Measurements from ENCODE around the gene TIGIT.

TIGIT gene

DNA sequence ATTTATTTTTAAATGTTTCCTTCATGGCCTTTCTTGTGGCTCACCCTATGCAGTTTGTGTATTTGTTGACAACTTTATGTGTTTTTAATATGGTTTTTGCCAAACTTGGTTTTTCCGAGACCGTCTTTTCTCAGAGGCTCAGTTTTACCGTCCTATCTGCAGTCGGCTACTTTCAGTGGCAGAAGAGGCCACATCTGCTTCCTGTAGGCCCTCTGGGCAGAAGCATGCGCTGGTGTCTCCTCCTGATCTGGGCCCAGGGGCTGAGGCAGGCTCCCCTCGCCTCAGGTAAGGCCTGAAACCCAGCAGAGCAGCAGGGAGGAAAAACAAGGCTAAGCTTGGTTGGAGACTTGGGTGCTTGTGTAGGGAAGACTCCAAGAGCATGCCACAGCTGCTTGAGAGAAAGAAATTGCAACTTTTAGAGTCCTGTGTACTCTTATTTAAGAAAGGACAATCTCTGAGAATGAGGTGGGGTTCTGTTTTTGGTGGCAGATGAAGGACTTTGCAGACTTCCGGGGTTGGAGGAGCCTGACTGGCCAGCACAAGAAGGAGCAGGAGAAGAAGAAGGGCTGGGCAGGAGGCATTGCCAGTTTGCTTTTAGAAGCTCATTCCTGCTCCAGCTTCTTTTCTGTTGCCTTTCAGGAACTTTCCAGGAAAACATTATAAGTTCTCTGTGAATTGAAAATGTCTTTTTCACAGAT is at the start of gene TIGIT:
Gene TIGIT, plus strand, starts transcription at position 191 of the 698 bp plus-strand sequence. Its CDS starts 34 bp downstream, at position 225.
- H3K9me3 ChIP-seq = no peaks in the 10 kb centered on the region
- H3K4me1 ChIP-seq (ENCODE audit: control insufficient read depth in 1 of 2, insufficient read depth in 1 of 2, low read depth in 1 of 2, low read length in 1 of 2) = peaks cover 0 to 12% of the 10 kb centered on the region in 2 experiments
- H3K4me3 ChIP-seq (ENCODE audit: low read depth in 1 of 2, low read length in 1 of 2) = no peak within 1 kb of the TSS
- TF ChIP-seq, protein P1, sequence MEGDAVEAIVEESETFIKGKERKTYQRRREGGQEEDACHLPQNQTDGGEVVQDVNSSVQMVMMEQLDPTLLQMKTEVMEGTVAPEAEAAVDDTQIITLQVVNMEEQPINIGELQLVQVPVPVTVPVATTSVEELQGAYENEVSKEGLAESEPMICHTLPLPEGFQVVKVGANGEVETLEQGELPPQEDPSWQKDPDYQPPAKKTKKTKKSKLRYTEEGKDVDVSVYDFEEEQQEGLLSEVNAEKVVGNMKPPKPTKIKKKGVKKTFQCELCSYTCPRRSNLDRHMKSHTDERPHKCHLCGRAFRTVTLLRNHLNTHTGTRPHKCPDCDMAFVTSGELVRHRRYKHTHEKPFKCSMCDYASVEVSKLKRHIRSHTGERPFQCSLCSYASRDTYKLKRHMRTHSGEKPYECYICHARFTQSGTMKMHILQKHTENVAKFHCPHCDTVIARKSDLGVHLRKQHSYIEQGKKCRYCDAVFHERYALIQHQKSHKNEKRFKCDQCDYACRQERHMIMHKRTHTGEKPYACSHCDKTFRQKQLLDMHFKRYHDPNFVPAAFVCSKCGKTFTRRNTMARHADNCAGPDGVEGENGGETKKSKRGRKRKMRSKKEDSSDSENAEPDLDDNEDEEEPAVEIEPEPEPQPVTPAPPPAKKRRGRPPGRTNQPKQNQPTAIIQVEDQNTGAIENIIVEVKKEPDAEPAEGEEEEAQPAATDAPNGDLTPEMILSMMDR (IDR thresholded peaks at IDR 0.05) = no peak
- no peaks in the 10 kb centered on the region for H3K36me3 ChIP-seq
- no peak within 1 kb of the TSS for H3K27ac ChIP-seq
- peaks cover 6% of the 10 kb centered on the region for H3K27me3 ChIP-seq

DNA sequence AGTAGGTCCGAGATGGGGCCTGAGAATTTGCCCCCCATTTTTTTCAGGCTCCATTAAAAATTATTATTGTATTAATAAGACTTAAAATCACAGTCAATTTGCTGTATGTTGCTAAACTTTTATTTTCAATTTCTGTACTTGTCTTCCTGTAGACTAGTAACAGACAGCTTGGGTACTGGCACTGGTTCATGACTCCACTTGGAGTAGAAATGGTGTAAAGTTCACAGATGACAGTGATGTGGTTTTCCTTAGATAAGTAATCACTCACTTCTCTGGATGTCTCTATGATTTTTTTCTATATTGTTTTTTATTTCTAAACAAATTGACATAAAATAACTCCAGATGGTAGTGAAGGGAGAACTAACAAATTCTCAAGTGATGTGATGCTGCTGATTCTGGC is 40.9 kb upstream of the TIGIT start:
- Histone ChIP-seq H3K27me3 (no peaks in the 10 kb centered on the region), H3K4me3 (ENCODE audit: low read depth in 1 of 2, low read length in 1 of 2) (no peak overlapping the region), H3K27ac (no peak overlapping the region), H3K9me3 (no peaks in the 10 kb centered on the region), H3K36me3 (no peaks in the 10 kb centered on the region), H3K4me1 (ENCODE audit: control insufficient read depth in 1 of 2, insufficient read depth in 1 of 2, low read depth in 1 of 2, low read length in 1 of 2) (no peaks in the 10 kb centered on the region)
- TF ChIP-seq, protein P1 (IDR thresholded peaks at IDR 0.05) = no peak

DNA sequence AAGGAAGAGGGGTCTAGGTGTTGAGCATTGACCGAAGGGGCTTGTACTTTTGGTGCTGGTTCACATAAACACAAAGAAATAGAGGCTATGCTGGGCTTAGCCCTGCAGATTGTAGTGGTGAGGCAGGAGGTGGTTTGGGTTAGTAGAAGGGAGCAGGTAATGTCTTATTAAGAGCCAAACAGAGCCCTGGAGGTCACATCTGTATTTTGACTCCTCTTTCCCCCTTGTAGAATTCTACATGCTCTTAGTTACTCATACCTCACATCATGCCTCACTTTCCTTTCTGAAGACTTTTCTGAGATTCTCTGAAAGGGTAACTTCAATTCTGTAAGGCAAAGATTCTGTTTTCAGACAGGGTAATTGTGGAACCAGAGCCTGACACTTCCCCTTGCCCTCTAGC is 40.3 kb upstream of the TIGIT start:
- no peaks in the 10 kb centered on the region for H3K27me3 ChIP-seq
- no peak overlapping the region for H3K27ac ChIP-seq
- no peaks in the 10 kb centered on the region for H3K4me1 ChIP-seq (ENCODE audit: control insufficient read depth in 1 of 2, insufficient read depth in 1 of 2, low read depth in 1 of 2, low read length in 1 of 2)
- H3K4me3 ChIP-seq (ENCODE audit: low read depth in 1 of 2, low read length in 1 of 2) = no peak overlapping the region
- no peaks in the 10 kb centered on the region for H3K36me3 ChIP-seq
- TF ChIP-seq, protein P1 (IDR thresholded peaks at IDR 0.05) = no peak
- H3K9me3 ChIP-seq = no peaks in the 10 kb centered on the region

DNA sequence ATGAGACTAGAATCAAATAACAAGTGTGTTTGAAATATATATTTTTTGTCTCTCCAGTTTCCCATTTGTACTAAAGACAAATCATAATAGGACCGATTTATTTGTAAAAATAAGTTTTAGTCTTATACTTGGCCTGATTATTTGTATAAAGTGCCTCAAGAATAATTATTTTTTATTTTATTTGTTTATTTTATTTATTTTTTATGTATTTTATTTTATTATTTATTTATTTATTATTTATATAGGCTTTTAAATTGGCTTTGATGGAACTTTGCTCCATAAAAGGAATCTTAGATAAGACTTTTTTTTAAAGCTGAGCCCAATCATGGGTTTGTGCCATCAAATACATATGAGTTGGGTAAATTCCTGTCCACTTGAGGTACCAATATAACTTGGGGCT is 34.3 kb upstream of the TIGIT start:
- Histone ChIP-seq H3K27me3 (no peaks in the 10 kb centered on the region), H3K4me3 (ENCODE audit: low read depth in 1 of 2, low read length in 1 of 2) (no peak overlapping the region), H3K36me3 (no peaks in the 10 kb centered on the region), H3K4me1 (ENCODE audit: control insufficient read depth in 1 of 2, insufficient read depth in 1 of 2, low read depth in 1 of 2, low read length in 1 of 2) (no peaks in the 10 kb centered on the region), H3K9me3 (no peaks in the 10 kb centered on the region), H3K27ac (no peak overlapping the region)
- TF ChIP-seq, protein P1 (IDR thresholded peaks at IDR 0.05) = no peak

DNA sequence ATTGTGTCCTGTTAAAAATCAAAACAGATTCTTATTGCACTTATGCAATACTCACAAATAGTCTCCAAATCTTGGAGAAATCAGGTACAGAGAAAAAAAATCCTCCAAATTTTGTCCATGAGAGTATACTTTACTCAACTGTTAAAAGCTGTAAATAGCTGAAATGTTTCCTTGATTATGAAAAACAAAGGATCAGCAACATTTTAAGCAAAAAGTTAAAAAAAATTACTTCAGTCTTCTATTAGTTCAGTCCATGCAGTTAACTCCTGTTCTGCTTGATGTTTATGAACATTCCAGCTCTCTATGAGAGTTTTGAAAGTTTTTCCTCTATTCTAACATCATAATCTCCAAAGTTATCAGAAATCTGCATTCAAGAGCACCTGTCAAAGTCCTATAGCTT is 33.7 kb upstream of the TIGIT start:
- H3K9me3 ChIP-seq = no peaks in the 10 kb centered on the region
- H3K27me3 ChIP-seq = no peaks in the 10 kb centered on the region
- no peak overlapping the region for H3K4me3 ChIP-seq (ENCODE audit: low read depth in 1 of 2, low read length in 1 of 2)
- no peaks in the 10 kb centered on the region for H3K4me1 ChIP-seq (ENCODE audit: control insufficient read depth in 1 of 2, insufficient read depth in 1 of 2, low read depth in 1 of 2, low read length in 1 of 2)
- no peak overlapping the region for H3K27ac ChIP-seq
- H3K36me3 ChIP-seq = no peaks in the 10 kb centered on the region
- TF ChIP-seq, protein P1 (IDR thresholded peaks at IDR 0.05) = no peak

Measured in neutrophil (primary cell).